Gastroesophageal sphincter (tissue), 4 donors: ENCODE measurements around the gene REG3A. TPM values are rescaled to one million over a fixed set of nuclear protein-coding genes. Genes with fewer than 3 reads are reported as not detected.

Source experiments
- ATAC-seq: fragments of 150-250 bp; one replicate; pipeline ENCODE4 v1.9.1; 2016; ENCODE audit warnings: mild to moderate bottlenecking, moderate library complexity
- H3K27ac ChIP-seq, 4 donors: fragments of 200-600 bp; sonication (generic) in 3 of 4; 1 replicate in 3 of 4; 2 replicates in 1 of 4; pipeline ENCODE4 v1.5.1; 2016 to 2019
- H3K27me3 ChIP-seq: fragments of 200-600 bp; sonication (generic); one replicate; pipeline ENCODE4 v1.5.1; 2019
- H3K36me3 ChIP-seq, 2 donors: fragments of 200-600 bp; sonication (generic); one replicate each; pipeline ENCODE4 v1.5.1; 2019; ENCODE audit warnings: control low read depth in 1 of 2
- H3K4me1 ChIP-seq, 3 donors: fragments of 200-600 bp; sonication (generic); 1 replicate in 2 of 3; 2 replicates in 1 of 3; pipeline ENCODE4 v1.5.1; 2016 to 2019; ENCODE audit warnings: control low read depth in 2 of 3
- H3K4me3 ChIP-seq, 2 donors: fragments of 200-600 bp; sonication (generic); one replicate each; pipeline ENCODE4 v1.5.1; 2019; ENCODE audit warnings: mild to moderate bottlenecking in 1 of 2, moderate library complexity in 1 of 2
- H3K9me3 ChIP-seq, 3 donors: fragments of 200-600 bp; sonication (generic); one replicate each; pipeline ENCODE4 v1.5.1; 2017 to 2019; ENCODE audit warnings: control low read depth in 2 of 3
- EP300 ChIP-seq: sonication (generic); formaldehyde crosslinking; IDR thresholded peaks from one replicate; pipeline ENCODE4 v1.6.1; 2017; ENCODE audit warnings: antibody characterized with exemption, mild to moderate bottlenecking
- POLR2A ChIP-seq, 2 donors: fragments of 450-650 bp; IDR thresholded peaks; one replicate each; pipeline ENCODE4 v1.6.1; 2017; ENCODE audit warnings: antibody characterized with exemption in 2 of 2, mild to moderate bottlenecking in 2 of 2, moderate library complexity in 1 of 2
- POLR2AphosphoS5 ChIP-seq: sonication (generic); formaldehyde crosslinking; IDR thresholded peaks from one replicate; pipeline ENCODE4 v1.6.1; 2017; ENCODE audit warnings: antibody characterized with exemption
- WGBS, 2 donors: methylation state at CpG; one replicate each; pipeline ENCODE4 v1.1.5; 2018; ENCODE audit warnings: low coverage in 1 of 2; 5-methylcytosine and 5-hydroxymethylcytosine counted together
- total RNA-seq, 4 donors: library from RNA; depleted of rRNA; stranded (reverse); fragments of >200 nt; gene quantifications; one replicate each; pipeline ENCODE4 v1.1.0, GENCODE V29; 2016
- TF ChIP-seq, protein P1 (sequence below), 4 experiments: fragments of 200-600 bp in 2 of 4; fragments of 450-650 bp in 2 of 4; sonication (generic) in 1 of 4; IDR thresholded peaks; one replicate each; pipeline ENCODE4 v1.5.1; 2017 to 2019; ENCODE audit warnings: antibody characterized with exemption in 4 of 4, mild to moderate bottlenecking in 2 of 4, moderate library complexity in 2 of 4

The REG3A gene
- not detected for total RNA-seq

DNA sequence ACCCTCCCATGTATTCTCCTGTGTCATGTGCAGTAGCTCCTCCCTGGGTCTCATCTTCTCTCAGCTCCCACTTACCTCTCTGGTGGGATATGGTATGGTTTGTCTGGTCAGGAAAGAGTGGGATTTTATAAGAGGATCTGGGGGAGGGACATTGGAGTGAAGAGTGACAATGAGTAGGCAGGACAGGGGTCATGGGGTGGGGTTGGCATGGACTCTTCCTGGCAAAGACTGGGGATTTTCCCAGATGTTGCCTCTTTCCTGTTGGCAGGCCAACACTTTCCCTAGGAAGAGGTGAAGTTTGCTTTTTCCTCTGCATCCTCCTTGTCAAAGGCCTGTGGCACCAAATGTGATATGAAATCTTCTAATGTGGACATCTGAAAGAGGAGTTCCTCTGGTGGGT lies at the start of gene REG3A:
TSS of gene REG3A (minus strand) at position 101 of the 400 bp plus-strand sequence. CDS start 348 bp downstream, outside the sequence.
- Histone ChIP-seq H3K4me1 (no peaks in the 10 kb centered on the region), H3K27ac (no peak within 1 kb of the TSS), H3K36me3 (no peaks in the 10 kb centered on the region), H3K4me3 (no peak within 1 kb of the TSS), H3K9me3 (no peaks in the 10 kb centered on the region), H3K27me3 (peaks cover 4% of the 10 kb centered on the region)
- TF ChIP-seq EP300 (no peak), POLR2AphosphoS5 (no peak), POLR2A (IDR thresholded peaks at IDR 0.05) (no peak)
- TF ChIP-seq, protein P1, sequence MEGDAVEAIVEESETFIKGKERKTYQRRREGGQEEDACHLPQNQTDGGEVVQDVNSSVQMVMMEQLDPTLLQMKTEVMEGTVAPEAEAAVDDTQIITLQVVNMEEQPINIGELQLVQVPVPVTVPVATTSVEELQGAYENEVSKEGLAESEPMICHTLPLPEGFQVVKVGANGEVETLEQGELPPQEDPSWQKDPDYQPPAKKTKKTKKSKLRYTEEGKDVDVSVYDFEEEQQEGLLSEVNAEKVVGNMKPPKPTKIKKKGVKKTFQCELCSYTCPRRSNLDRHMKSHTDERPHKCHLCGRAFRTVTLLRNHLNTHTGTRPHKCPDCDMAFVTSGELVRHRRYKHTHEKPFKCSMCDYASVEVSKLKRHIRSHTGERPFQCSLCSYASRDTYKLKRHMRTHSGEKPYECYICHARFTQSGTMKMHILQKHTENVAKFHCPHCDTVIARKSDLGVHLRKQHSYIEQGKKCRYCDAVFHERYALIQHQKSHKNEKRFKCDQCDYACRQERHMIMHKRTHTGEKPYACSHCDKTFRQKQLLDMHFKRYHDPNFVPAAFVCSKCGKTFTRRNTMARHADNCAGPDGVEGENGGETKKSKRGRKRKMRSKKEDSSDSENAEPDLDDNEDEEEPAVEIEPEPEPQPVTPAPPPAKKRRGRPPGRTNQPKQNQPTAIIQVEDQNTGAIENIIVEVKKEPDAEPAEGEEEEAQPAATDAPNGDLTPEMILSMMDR (IDR thresholded peaks at IDR 0.05): no peak
- ATAC-seq: no peak

DNA sequence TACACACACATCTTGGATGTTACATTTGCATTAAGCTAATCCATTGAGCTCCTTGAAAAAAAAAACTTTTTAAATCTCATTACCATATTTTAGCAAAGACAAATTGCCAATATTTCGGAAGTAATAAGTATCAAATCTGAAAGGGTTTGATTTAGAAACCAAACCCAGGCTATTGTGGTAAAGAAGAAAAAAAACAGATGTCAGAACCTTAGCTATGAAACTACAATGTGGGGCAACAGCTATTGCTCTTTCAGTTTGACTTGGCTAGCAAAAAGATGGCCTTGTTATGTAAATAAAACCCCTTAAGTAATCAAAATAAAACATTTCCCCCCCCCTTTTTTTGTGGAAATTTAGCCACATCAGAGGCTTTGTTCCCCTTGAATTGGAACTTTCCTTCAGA lies 41.2 kb upstream of the REG3A start:
- ATAC-seq: no peak
- no peak overlapping the region for H3K27ac ChIP-seq
- no peaks in the 10 kb centered on the region for H3K4me1 ChIP-seq
- no peak for TF ChIP-seq POLR2AphosphoS5
- TF ChIP-seq, protein P1 (IDR thresholded peaks at IDR 0.05): no peak
- TF ChIP-seq POLR2A (IDR thresholded peaks at IDR 0.05): no peak
- no peak for TF ChIP-seq EP300
- H3K27me3 ChIP-seq: no peaks in the 10 kb centered on the region
- no peaks in the 10 kb centered on the region for H3K36me3 ChIP-seq
- H3K4me3 ChIP-seq: no peak overlapping the region
- no peaks in the 10 kb centered on the region for H3K9me3 ChIP-seq
- WGBS, 2 donors: 50 to 64% methylated on average over 1 of the region's 1 CpG

DNA sequence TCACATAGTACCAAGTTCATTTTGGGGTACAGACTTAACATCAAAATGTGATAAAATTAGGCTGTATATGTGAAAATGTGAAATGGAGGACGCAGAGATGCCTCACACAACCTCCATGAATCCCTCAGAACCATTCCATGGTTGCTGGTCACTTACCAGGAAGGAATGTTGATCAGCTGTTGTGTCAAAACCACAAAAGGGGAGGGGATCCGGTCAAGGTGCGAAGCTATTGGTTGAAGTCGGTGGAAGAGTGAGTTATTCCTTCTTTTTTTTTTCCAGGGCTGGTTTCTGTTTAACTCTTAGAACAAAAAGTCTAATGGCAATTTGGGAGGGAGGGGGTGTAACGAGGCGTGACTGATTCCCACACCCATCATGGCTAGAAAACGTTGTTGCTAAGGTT lies 32.3 kb upstream of the REG3A start:
- 65 to 77% methylated on average over 5 of the region's 7 CpGs for WGBS, 2 donors
- H3K4me3 ChIP-seq: no peak overlapping the region
- TF ChIP-seq, protein P1 (IDR thresholded peaks at IDR 0.05): no peak
- no peak for TF ChIP-seq POLR2A (IDR thresholded peaks at IDR 0.05)
- TF ChIP-seq EP300: no peak
- no peak for TF ChIP-seq POLR2AphosphoS5
- H3K9me3 ChIP-seq: no peaks in the 10 kb centered on the region
- no peak for ATAC-seq
- no peaks in the 10 kb centered on the region for H3K36me3 ChIP-seq
- H3K27ac ChIP-seq: no peak overlapping the region
- H3K27me3 ChIP-seq: no peaks in the 10 kb centered on the region
- no peaks in the 10 kb centered on the region for H3K4me1 ChIP-seq

DNA sequence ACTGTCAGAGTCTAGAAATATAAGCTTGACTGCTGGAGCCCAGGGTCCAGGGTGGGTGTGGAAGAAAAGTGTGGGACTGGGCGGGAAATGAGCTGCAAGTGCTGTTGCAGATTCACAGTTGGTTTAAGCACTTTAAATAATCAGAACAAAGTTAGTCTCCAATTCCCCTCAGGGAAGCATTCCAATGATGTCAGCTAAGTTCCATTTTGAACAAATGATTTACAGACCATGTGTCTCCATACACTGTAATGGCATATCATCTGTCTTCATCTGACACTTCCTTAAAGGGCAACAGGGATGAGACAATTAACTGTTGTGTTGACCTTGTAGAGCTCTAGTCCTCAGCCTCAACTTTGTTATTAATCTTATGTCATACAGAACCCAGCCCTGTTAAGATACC lies 31.5 kb upstream of the REG3A start:
- Histone ChIP-seq H3K4me1 (no peaks in the 10 kb centered on the region), H3K36me3 (no peaks in the 10 kb centered on the region), H3K9me3 (no peaks in the 10 kb centered on the region), H3K27ac (no peak overlapping the region), H3K4me3 (no peak overlapping the region), H3K27me3 (no peaks in the 10 kb centered on the region)
- 57% methylated on average over 1 of the region's 1 CpG; no CpG with 5 or more reads in 1 of the 2 donors for WGBS, 2 donors
- TF ChIP-seq POLR2AphosphoS5 (no peak), EP300 (no peak), POLR2A (IDR thresholded peaks at IDR 0.05) (no peak)
- TF ChIP-seq, protein P1 (IDR thresholded peaks at IDR 0.05): no peak
- no peak for ATAC-seq

DNA sequence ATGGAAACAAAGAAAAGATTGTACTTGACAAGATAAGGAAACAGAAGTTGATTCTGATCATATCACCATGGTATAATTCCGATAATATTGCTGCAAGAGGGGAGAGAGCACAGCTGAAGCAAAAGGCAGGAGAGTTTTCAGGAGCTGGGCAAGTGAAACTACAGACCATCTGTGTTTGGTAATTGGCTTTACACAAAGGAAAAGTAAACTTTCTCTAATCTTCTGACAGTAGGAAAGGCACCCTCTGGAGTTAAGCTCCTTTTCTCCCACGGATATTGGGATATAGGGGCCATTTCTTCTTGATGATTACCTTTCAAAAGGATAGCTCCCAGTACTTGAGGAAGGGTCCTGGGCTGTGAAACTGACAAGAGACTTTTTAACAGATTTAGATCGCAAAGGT lies 29.9 kb upstream of the REG3A start:
- TF ChIP-seq, protein P1 (IDR thresholded peaks at IDR 0.05): no peak
- TF ChIP-seq EP300 (no peak), POLR2AphosphoS5 (no peak), POLR2A (IDR thresholded peaks at IDR 0.05) (no peak)
- WGBS, 2 donors: 35 to 37% methylated on average over 3 of the region's 3 CpGs
- ATAC-seq: no peak

More for the DNA sequence above, 29.9 kb upstream of the REG3A start:
- no peaks in the 10 kb centered on the region for H3K27me3 ChIP-seq
- no peaks in the 10 kb centered on the region for H3K4me1 ChIP-seq
- no peak overlapping the region for H3K4me3 ChIP-seq
- no peak overlapping the region for H3K27ac ChIP-seq
- no peaks in the 10 kb centered on the region for H3K36me3 ChIP-seq
- H3K9me3 ChIP-seq: no peaks in the 10 kb centered on the region
